ENCODE data around the gene F11R.
"Not testable (repeated sequence)": the region's sequence is repeated elsewhere in the genome, so short reads cannot be mapped to it uniquely, and the experiment has no call there.

Gene F11R

GRCh38 chr1:160971618-160972056 lies 49.3 kb downstream of the F11R start:
- DNase-seq (ENCODE audit: low read depth in 2 of 2) = no peak

GRCh38 chr1:160963521-160963920 lies 57.4 kb downstream of the F11R start:
- no peak for DNase-seq (ENCODE audit: low read depth in 2 of 2)

- DNase-seq (ENCODE audit: low read depth in 2 of 2) = no peak
These were observed 59.5 kb downstream of the F11R start for GRCh38 chr1:160961419-160961818.

GRCh38 chr1:160956966-160957365 lies 64.0 kb downstream of the F11R start:
- DNase-seq (ENCODE audit: low read depth in 2 of 2) = no peak

- no peak for DNase-seq (ENCODE audit: low read depth in 2 of 2)
These were observed 66.5 kb downstream of the F11R start, which contains the start of gene ITLN2 for GRCh38 chr1:160954158-160955104. ITLN2 (minus strand) TSS chr1:160954809; CDS start chr1:160954741, 68 bp downstream.

GRCh38 chr1:160953030-160953429 lies 67.9 kb downstream of the F11R start:
- no peak for DNase-seq (ENCODE audit: low read depth in 2 of 2)

GRCh38 chr1:160952129-160952510 lies 68.8 kb downstream of the F11R start:
- DNase-seq (ENCODE audit: low read depth in 2 of 2) = no peak

GRCh38 chr1:160951443-160952128 lies 69.4 kb downstream of the F11R start:
- no peak for DNase-seq (ENCODE audit: low read depth in 2 of 2)

GRCh38 chr1:160950657-160951056 lies 70.3 kb downstream of the F11R start:
- no peak for DNase-seq (ENCODE audit: low read depth in 2 of 2)

- DNase-seq (ENCODE audit: low read depth in 2 of 2) = no peak
These were observed 71.1 kb downstream of the F11R start for GRCh38 chr1:160949881-160950280.

GRCh38 chr1:160949216-160949880 lies 71.6 kb downstream of the F11R start:
- not testable (repeated sequence) for DNase-seq (ENCODE audit: low read depth in 2 of 2)

- not testable (repeated sequence) for DNase-seq (ENCODE audit: low read depth in 2 of 2)
These were observed 73.7 kb downstream of the F11R start for GRCh38 chr1:160947174-160947759.

- DNase-seq (ENCODE audit: low read depth in 2 of 2) = not testable (repeated sequence)
These were observed 75.1 kb downstream of the F11R start for GRCh38 chr1:160945881-160946280.

All from fibroblast of skin of left quadriceps (primary cell).